ENCODE results near the gene UGT1A8. TPM values are rescaled to one million over a fixed set of nuclear protein-coding genes. Genes with fewer than 3 reads are reported as not detected.
"Not testable (repeated sequence)": the region's sequence is repeated elsewhere in the genome, so short reads cannot be mapped to it uniquely, and the experiment has no call there.

Gene UGT1A8
- total RNA-seq, 1 experiment from 2014 or later, result not detected

- no peak for TF ChIP-seq CTCF (IDR thresholded peaks at IDR 0.05; ENCODE audit: unreplicated experiment)
- DNase-seq (ENCODE audit: unreplicated experiment), result no peak
- BruUV-seq (replicated peaks), result no TSS peak
- Mint-ChIP-seq H3K9me3 (ENCODE audit: unreplicated experiment) (peaks cover 8% of the 10 kb centered on the region), H3K27me3 (ENCODE audit: insufficient read depth, unreplicated experiment) (no peaks in the 10 kb centered on the region), H3K27ac (ENCODE audit: low read depth, unreplicated experiment) (no peak overlapping the region), H3K4me3 (ENCODE audit: unreplicated experiment) (no peak overlapping the region), H3K36me3 (ENCODE audit: insufficient read depth, unreplicated experiment) (no peaks in the 10 kb centered on the region), H3K4me1 (ENCODE audit: insufficient read depth, unreplicated experiment) (no peaks in the 10 kb centered on the region)
- ChIA-PET POLR2A (interaction anchor here (0.7 to 1.9 kb wide), 3 partner anchors 8 to 1684 kb away, joined by 3 to 40 read pairs (median 3); no protein-coding TSS in a partner anchor), CTCF (no interaction called here)
- intact Hi-C loops (cut with micrococcal nuclease), result no loop called here
Measured at GRCh38 chr2:233698740-233699139, 81.3 kb downstream of the UGT1A8 start.

DNA sequence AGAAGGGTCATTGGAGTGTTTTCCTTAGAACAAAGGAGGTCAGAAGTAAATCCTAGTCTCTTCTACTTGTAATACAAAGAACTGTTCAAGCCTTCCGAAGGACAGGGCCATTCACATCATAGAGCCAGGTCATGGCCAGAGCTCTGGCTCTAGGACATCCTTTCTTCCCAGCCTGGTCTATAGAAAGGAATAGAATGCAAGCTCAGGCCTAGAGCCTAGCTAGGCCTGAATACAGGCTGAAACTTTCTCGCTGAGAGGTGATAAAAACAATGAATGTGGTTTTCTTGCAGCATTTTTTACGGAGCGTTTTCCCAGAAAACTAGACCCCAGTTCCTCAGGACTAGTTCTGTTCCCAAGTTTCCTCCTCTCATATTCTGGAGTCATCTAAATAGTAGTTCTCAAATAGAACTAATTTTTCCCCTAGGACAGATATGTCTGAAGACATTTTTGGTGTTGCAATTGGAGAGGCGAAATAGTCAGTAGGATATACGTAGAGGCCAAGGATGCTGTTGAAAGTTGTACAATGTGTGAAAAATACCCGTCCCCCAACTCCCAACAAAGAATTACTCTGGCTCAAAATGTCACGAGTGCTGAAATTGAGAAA, 82.1 kb downstream of the UGT1A8 start:
- Mint-ChIP-seq H3K9me3 (ENCODE audit: unreplicated experiment) (peaks cover 15% of the 10 kb centered on the region), H3K4me3 (ENCODE audit: unreplicated experiment) (no peak overlapping the region), H3K36me3 (ENCODE audit: insufficient read depth, unreplicated experiment) (no peaks in the 10 kb centered on the region), H3K27ac (ENCODE audit: low read depth, unreplicated experiment) (peak overlapping the region; percentile 63), H3K4me1 (ENCODE audit: insufficient read depth, unreplicated experiment) (no peaks in the 10 kb centered on the region), H3K27me3 (ENCODE audit: insufficient read depth, unreplicated experiment) (no peaks in the 10 kb centered on the region)
- POLR2A ChIA-PET, result interaction anchor here (0.7 to 1.9 kb wide), 5 partner anchors 8 to 1683 kb away, joined by 3 to 40 read pairs (median 4); partner anchors contain the start of genes UGT1A7 and USP40
- DNase-seq (ENCODE audit: unreplicated experiment), result no peak
- BruUV-seq (replicated peaks), result no TSS peak
- intact Hi-C loops (cut with micrococcal nuclease), result no loop called here
- CTCF ChIA-PET, result interaction anchor here (0.7 kb wide), 1 partner anchor 193 kb away, joined by 3 read pairs; no protein-coding TSS in a partner anchor
- no peak for TF ChIP-seq CTCF (IDR thresholded peaks at IDR 0.05; ENCODE audit: unreplicated experiment)

DNA sequence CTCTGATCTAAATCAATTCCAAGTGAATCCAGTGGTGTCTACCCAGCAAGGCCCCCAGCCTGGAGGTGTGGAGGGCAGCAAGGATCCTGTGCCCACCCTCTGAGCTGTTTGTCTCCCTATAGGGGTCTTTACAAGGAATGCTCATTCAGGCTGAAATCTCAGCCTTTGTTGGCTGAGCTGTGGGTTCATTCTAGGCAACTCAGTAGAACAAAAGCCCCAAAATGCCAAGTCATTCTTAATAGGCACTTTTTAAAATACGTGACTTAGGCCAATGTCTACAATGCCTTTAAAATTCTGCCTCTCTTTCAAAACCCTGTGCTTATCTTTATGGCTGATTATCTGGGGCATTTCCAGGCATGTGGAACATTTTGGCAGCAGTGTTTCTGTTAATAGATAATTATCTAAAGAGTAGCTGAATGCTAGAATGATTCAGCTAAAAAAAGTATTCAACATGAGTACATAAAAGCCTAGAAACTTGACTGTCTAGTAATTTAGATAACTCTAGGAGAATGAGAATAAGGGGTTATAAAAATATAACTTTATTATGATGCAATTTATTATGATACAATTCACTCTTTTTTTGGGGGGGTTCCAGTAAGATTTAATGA, 82.7 kb downstream of the UGT1A8 start:
- no peak for DNase-seq (ENCODE audit: unreplicated experiment)
- CTCF ChIA-PET, result interaction anchor here (0.7 kb wide), 1 partner anchor 194 kb away, joined by 3 read pairs; no protein-coding TSS in a partner anchor
- POLR2A ChIA-PET, result interaction anchor here (1.0 to 1.9 kb wide), 4 partner anchors 9 to 166 kb away, joined by 3 to 40 read pairs (median 8); partner anchors contain the start of genes UGT1A7 and USP40
- Mint-ChIP-seq H3K36me3 (ENCODE audit: insufficient read depth, unreplicated experiment) (no peaks in the 10 kb centered on the region), H3K27ac (ENCODE audit: low read depth, unreplicated experiment) (peak overlapping the region; percentile 63), H3K9me3 (ENCODE audit: unreplicated experiment) (peaks cover 15% of the 10 kb centered on the region), H3K4me1 (ENCODE audit: insufficient read depth, unreplicated experiment) (no peaks in the 10 kb centered on the region), H3K4me3 (ENCODE audit: unreplicated experiment) (no peak overlapping the region), H3K27me3 (ENCODE audit: insufficient read depth, unreplicated experiment) (no peaks in the 10 kb centered on the region)
- BruUV-seq (replicated peaks), result no TSS peak
- TF ChIP-seq CTCF (IDR thresholded peaks at IDR 0.05; ENCODE audit: unreplicated experiment), result no peak
- intact Hi-C loops (cut with micrococcal nuclease), result no loop called here

GRCh38 chr2:233700842-233701241, 83.4 kb downstream of the UGT1A8 start:
- H3K36me3 Mint-ChIP-seq (ENCODE audit: insufficient read depth, unreplicated experiment); H3K27ac Mint-ChIP-seq (ENCODE audit: low read depth, unreplicated experiment); H3K4me1 Mint-ChIP-seq (ENCODE audit: insufficient read depth, unreplicated experiment); H3K4me3 Mint-ChIP-seq (ENCODE audit: unreplicated experiment); DNase-seq (ENCODE audit: unreplicated experiment); intact Hi-C loops (cut with micrococcal nuclease); H3K27me3 Mint-ChIP-seq (ENCODE audit: insufficient read depth, unreplicated experiment); CTCF ChIA-PET; BruUV-seq (replicated peaks): not testable (repeated sequence)
- POLR2A ChIA-PET, result interaction anchor here (1.1 to 1.9 kb wide), 3 partner anchors 10 to 135 kb away, joined by 3 to 40 read pairs (median 12); partner anchors contain the start of genes UGT1A7 and USP40
- peaks cover 15% of the 10 kb centered on the region for H3K9me3 Mint-ChIP-seq (ENCODE audit: unreplicated experiment)
